Measurements from ENCODE around the gene SERPINB5. TPM values are rescaled to one million over a fixed set of nuclear protein-coding genes. Genes with fewer than 3 reads are reported as not detected.

Gene SERPINB5
- total RNA-seq, 3 donors from 2014 or later = 12.6 to 17.4 TPM; not detected in 1

DNA sequence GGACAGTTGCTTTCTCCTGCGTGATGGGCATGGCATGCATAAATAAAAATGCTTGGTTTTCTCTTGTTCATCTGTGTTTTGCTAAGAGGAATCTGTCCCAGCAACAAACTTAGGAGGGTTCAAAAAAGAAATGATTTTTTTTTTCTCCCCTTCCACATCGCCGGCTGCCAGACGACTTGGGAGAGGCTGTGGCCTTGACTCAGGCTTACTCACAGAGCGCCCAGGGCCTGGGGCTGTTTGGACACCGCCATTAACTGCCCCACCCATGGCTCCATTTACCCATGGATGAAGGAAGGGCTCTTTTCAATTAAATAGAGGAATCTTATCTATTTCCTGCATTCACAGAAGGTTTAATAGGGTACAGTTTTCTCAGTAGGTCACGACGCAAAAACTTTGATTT lies 22.3 kb upstream of the SERPINB5 start:
- no peaks in the 10 kb centered on the region for H3K9me3 ChIP-seq
- H3K27me3 ChIP-seq = no peaks in the 10 kb centered on the region
- H3K27ac ChIP-seq = no peak overlapping the region
- no peaks in the 10 kb centered on the region for H3K36me3 ChIP-seq
- no peak overlapping the region for H3K4me3 ChIP-seq
- TF ChIP-seq, protein P1, sequence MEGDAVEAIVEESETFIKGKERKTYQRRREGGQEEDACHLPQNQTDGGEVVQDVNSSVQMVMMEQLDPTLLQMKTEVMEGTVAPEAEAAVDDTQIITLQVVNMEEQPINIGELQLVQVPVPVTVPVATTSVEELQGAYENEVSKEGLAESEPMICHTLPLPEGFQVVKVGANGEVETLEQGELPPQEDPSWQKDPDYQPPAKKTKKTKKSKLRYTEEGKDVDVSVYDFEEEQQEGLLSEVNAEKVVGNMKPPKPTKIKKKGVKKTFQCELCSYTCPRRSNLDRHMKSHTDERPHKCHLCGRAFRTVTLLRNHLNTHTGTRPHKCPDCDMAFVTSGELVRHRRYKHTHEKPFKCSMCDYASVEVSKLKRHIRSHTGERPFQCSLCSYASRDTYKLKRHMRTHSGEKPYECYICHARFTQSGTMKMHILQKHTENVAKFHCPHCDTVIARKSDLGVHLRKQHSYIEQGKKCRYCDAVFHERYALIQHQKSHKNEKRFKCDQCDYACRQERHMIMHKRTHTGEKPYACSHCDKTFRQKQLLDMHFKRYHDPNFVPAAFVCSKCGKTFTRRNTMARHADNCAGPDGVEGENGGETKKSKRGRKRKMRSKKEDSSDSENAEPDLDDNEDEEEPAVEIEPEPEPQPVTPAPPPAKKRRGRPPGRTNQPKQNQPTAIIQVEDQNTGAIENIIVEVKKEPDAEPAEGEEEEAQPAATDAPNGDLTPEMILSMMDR (IDR thresholded peaks at IDR 0.05) = no peak
- TF ChIP-seq POLR2A (IDR thresholded peaks at IDR 0.05) = no peak
- TF ChIP-seq POLR2AphosphoS5 (IDR thresholded peaks at IDR 0.05) = no peak
- intact Hi-C loops (cut with DNase I; ENCODE audit: low total_unique reads) = no loop called here
- DNase-seq (ENCODE audit: low spot score in 2 of 2) = no peak
- H3K4me1 ChIP-seq = no peaks in the 10 kb centered on the region

DNA sequence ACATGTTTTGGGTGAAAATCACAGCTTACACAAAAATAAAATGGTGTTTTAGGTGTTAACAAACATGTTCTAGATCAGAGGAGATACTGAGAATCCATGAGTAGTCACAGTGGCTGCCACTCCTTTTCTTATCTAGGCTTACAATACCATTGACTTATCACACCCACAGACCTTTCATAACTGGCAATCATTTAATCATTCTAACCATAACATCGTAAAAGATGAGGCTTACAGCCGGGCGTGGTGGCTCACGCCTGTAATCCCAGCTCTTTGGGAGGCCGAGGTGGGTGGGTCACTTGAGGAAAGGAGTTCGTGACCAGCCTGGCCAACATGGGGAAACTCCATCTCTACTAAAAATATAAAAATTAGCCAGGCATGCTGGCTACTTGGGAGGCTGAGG lies 18.8 kb upstream of the SERPINB5 start:
- Histone ChIP-seq H3K36me3 (no peaks in the 10 kb centered on the region), H3K4me1 (no peaks in the 10 kb centered on the region), H3K9me3 (no peaks in the 10 kb centered on the region), H3K4me3 (no peak overlapping the region), H3K27ac (no peak overlapping the region), H3K27me3 (no peaks in the 10 kb centered on the region)
- no peak for TF ChIP-seq POLR2A (IDR thresholded peaks at IDR 0.05)
- TF ChIP-seq, protein P1 (IDR thresholded peaks at IDR 0.05) = no peak
- no peak for TF ChIP-seq POLR2AphosphoS5 (IDR thresholded peaks at IDR 0.05)
- DNase-seq (ENCODE audit: low spot score in 2 of 2) = no peak
- intact Hi-C loops (cut with DNase I; ENCODE audit: low total_unique reads) = no loop called here

DNA sequence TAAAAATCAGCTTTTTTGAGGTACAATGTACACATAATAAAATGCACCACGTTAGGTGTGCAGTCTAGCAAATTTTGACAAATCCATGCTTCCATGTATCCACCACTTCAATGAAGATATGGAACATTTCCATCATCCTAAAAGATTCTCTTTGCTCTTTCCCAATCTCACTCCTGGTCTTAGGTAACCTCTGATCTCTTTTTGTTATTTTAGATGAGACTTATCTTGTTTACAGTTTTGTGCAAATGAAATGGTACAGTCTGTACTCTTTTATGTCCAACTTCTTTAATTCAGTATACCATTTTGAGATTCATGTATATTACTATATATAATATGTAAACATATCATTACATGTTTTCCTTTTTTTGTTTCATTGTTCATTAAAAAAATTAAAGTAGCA lies 16.3 kb upstream of the SERPINB5 start:
- Histone ChIP-seq H3K9me3 (no peaks in the 10 kb centered on the region), H3K27ac (no peak overlapping the region), H3K27me3 (no peaks in the 10 kb centered on the region), H3K4me3 (no peak overlapping the region), H3K4me1 (no peaks in the 10 kb centered on the region), H3K36me3 (no peaks in the 10 kb centered on the region)
- DNase-seq (ENCODE audit: low spot score in 2 of 2) = no peak
- TF ChIP-seq, protein P1 (IDR thresholded peaks at IDR 0.05) = no peak
- TF ChIP-seq POLR2A (IDR thresholded peaks at IDR 0.05) (no peak), POLR2AphosphoS5 (IDR thresholded peaks at IDR 0.05) (no peak)
- intact Hi-C loops (cut with DNase I; ENCODE audit: low total_unique reads) = no loop called here

DNA sequence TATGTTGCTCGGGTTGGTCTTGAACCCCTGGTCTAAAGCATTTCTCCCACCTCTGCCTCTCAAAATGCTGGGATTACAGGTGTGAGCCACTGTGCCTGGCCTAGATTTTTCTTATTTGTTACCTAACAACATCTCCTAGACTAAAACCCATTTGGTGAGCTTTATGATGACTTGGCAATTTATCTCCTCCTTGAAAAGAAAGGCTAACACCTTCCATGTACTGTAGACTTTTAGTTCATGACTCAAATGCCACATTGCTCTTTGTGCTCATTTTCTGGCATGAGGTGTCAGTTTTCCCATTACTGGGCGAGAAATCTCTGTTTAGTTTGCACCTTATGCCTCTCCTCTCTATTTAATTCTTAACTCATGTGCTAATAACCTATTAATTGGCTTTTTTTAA lies 12.3 kb upstream of the SERPINB5 start:
- no peak for DNase-seq (ENCODE audit: low spot score in 2 of 2)
- no peaks in the 10 kb centered on the region for H3K4me1 ChIP-seq
- TF ChIP-seq, protein P1 (IDR thresholded peaks at IDR 0.05) = no peak
- no peak for TF ChIP-seq POLR2A (IDR thresholded peaks at IDR 0.05)
- TF ChIP-seq POLR2AphosphoS5 (IDR thresholded peaks at IDR 0.05) = no peak
- no peaks in the 10 kb centered on the region for H3K27me3 ChIP-seq
- no peak overlapping the region for H3K4me3 ChIP-seq
- intact Hi-C loops (cut with DNase I; ENCODE audit: low total_unique reads) = no loop called here
- H3K9me3 ChIP-seq = no peaks in the 10 kb centered on the region
- H3K27ac ChIP-seq = no peak overlapping the region
- H3K36me3 ChIP-seq = no peaks in the 10 kb centered on the region

DNA sequence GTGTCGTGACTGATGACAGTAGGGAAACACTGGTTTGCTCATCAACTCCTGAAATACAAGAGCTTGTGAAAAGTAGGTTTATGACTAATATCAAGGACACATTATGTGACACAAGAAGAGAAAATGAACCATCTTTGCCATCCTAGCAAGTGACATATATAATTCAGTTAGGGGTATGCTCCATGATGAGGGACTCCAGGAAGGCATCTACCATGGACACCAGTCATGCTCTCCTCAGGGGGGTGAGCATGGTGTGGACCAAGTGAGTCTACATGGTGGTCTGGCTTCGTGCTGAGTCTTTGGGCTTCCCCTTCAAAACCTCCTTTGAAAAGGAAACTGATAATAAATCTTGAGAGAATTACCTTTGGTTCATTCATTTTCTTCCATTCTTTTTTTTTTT lies 11.7 kb upstream of the SERPINB5 start:
- no peak for DNase-seq (ENCODE audit: low spot score in 2 of 2)
- Histone ChIP-seq H3K4me3 (no peak overlapping the region), H3K4me1 (no peaks in the 10 kb centered on the region), H3K36me3 (no peaks in the 10 kb centered on the region), H3K9me3 (no peaks in the 10 kb centered on the region), H3K27ac (no peak overlapping the region), H3K27me3 (no peaks in the 10 kb centered on the region)
- intact Hi-C loops (cut with DNase I; ENCODE audit: low total_unique reads) = no loop called here
- TF ChIP-seq, protein P1 (IDR thresholded peaks at IDR 0.05) = no peak
- TF ChIP-seq POLR2AphosphoS5 (IDR thresholded peaks at IDR 0.05) (no peak), POLR2A (IDR thresholded peaks at IDR 0.05) (no peak)

Data from breast epithelium (tissue), 4 donors.